AML-193 (cell line): Measurements from ENCODE around the gene BHLHE23.
A peak's percentile ranks its signal among the peaks of the same experiment; 100 is the strongest.

Experiments
- DNase-seq, 2 experiments: peaks; one replicate each; lab custom pipeline; 2025; lab: John Stamatoyannopoulos, UW

Gene BHLHE23

GRCh38 chr20:62991196-62991807, 15.5 kb downstream of the BHLHE23 start:
- no peak for DNase-seq

GRCh38 chr20:62990306-62990825, 16.4 kb downstream of the BHLHE23 start:
- DNase-seq = no peak

- no peak for DNase-seq
Measured at GRCh38 chr20:62989201-62989601, 17.6 kb downstream of the BHLHE23 start.

GRCh38 chr20:62987114-62987513, 19.6 kb downstream of the BHLHE23 start:
- DNase-seq = no peak

DNA sequence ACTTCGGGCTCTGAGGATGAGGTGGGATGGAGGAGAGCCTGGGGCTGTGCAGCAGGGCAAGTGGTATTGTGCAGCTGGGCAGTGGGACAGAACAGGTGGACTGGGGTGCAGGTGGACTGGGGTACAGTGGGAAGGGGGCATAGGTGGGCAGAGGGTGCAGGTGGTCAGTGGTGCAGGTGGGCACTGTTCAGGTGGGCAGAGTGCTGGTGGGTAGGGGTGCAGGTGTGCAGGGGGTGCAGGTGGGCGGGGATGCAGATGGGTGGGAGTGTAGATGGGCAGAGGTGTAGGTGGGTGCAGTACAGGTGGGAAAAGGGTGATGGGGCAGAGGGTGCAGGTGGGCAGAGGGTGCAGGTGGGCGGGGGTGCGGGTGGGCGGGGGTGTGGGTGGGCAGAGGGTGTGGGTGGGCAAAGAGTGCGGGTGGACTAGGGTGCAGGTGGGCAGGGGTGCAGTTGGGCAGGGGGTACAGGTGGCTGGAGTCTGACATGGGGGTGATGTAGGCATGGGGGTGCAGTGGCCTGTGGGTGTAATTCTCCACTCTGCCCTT, 20.4 kb downstream of the BHLHE23 start:
- no peak for DNase-seq

- DNase-seq = no peak
Measured at GRCh38 chr20:62985444-62985778, 21.4 kb downstream of the BHLHE23 start.

GRCh38 chr20:62984666-62985443, 21.9 kb downstream of the BHLHE23 start:
- no peak for DNase-seq

GRCh38 chr20:62983210-62983609, 23.6 kb downstream of the BHLHE23 start:
- DNase-seq = no peak

DNA sequence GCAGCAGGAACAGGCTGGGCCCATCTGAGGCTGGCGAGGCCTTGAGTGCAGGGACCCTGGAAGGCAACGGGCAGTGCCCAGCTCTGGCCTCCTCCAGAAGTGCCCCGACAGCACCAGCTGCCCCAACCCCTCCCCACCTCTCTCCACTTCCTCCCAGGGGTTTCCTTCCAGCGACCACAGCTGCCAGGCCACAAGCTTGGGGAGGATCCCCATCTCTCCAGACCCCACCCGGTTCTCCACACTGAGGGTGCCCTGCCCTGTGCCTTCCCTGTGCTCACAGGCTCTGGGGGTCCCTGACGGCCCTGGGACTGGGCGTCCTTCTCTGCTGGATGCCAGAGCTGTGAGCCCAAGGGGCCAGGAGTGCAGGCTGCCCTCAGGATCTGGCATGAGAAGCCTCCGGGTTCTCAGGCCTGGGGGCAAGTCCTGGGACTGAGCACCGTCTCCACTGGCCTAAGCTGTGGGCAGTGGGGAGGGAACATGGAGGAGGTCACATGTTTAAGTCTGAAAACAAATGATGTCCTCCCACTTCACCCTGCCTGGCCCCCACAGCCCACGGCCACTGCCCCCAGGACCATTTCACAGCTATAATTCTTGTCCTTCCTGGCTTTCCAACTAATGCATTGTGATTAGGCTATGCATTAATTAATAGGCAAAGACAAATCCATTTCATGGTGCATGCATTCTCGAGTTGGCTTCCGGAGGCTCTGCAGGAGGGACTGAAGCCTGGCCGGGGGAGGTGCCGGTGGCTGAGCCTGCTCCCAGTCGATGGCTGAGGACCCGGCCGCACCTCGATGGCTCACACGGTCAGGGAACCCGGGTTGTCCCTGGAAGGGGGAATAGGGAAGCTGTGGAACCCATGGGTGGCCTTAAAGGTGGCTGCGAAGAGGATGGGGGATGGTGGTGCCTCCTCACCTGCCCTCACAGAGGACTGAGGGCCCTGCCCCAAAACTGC, 24.4 kb downstream of the BHLHE23 start:
- peak; percentile 22 to 36 for DNase-seq

DNA sequence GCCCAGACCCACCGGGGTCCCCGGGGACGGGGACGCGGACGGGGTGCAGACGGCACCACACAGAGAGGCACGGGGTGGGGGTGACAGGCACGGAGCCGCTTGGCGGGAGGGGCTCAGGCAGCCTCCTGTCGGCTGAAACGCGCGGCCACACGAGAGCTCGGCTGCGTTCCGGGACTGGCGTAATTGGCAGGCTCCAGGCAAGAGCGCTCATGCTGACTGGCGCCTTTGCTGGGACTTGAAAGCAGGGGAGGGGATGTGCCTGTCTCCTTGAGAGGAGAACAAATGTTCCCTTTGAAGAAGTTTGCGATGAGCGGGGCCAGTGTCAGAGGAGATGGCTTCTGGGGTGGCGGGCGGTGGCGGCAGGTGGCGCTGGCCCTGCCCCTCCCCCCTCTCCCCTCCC, 25.8 kb downstream of the BHLHE23 start:
- DNase-seq = no peak

DNA sequence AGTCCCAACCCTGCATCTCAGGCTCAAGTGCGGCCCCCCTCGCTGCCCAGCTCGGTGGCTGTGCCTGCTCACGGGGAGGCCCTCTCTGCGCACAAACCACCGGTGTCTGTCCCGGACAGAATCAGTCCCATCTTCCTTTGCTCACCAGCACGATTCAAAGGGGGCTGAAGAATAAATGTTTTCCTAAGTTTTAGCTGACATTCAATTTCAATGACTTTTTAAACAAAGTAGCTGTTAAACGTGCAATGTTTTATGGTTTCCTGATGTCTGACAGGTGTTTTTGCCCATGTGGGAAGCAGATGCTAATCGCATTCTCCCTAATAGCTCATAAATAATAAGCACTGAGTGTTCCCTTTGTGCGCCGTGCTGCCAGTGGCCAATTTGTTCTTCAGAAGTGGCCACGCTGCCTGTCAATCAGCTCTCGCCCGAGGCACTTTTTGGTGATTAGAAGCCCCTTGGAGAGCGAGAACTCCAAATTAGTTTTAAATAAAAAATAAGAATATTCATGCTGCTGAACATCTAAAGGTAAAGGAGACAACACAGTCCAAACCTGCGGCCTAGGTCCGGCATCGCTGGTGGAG, 26.3 kb downstream of the BHLHE23 start:
- DNase-seq = no peak

DNA sequence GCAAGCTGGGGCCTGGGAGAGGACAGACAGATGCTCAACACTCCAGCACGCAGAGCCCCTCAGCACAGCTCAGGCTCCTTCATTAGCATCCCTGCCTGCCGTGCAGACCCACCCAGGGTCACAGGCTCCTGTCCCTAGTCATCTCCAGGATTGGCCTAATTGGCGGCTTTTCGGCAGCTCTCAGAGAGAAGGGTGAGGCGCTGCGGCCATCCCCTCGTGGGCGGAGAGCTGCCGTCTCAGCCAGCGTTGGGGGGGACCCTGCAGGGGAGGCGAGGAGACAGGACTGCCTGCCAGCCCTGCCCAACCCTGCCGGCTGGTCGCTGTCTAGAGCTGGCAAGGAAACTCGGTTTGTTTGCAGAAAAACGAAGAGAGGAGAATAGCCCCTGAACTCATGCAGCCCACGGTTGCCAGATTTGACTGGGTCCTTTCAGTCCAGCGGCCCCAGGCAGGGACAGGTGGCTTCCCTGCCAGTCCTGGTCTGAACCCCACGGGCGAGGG, 26.8 kb downstream of the BHLHE23 start:
- no peak for DNase-seq

DNA sequence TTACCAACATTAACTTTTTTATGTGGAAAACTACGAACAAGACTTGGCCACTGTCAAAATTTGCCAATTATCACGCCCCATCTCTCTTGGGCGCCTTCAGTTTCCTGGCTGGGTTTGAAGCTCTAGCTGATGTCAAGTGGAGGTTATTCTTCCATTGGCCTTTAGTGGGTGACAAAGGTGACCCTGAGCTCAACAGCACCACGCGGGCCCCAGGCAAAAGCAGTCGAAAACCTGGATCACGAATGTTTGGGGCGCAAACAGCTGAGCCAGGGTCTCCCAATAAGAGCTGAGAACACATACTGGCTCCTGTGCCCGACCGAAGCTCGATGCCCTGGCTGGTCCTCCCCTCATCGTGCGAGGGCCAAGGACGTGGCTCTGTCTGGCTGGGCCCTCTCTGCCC, 27.5 kb downstream of the BHLHE23 start:
- DNase-seq = no peak

GRCh38 chr20:62978561-62978943, 28.2 kb downstream of the BHLHE23 start:
- no peak for DNase-seq

DNA sequence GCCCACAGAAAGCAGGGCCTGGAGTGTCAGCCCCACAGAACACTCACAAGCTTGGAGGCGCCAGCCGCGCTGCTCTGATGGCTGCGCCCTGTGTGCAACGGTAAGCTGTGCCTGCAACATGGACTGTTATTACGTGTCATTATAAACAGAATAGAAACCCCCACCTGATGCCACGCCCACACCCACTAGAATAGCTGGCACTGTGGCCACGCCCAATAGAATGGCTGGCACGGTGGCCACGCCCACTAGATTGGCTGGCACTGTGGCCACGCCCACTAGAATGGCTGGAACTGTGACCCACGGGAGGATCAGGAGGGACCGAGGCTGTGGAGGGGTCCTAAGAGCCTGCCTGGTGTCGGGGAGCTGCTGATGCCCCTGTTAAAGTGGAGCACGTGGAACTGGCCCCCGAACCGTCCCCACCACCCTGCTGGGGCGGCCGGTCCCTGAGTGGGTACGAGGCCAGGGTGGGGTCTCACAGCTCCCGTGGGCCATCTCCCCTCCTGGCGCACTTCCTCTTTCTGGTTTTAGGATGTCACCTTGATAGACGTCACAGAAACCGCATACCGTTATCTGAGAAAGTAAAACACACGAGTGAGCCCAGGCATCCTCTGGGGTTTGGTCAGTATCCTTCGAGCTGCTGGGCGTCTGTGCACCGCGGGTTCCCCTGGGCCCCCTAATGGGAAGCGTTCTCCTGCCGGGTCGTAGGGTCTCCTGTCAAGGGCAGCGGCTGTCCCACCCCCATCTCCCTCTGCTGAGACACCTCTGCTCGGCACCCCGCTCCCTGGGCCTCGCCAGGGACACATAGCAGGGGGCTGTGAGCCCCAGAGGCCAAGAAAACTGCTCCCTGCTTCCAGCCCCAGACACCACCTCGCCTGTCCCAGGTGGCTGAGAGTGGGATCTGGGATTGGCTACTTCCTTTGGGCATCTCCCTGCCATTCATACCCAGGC, 28.9 kb downstream of the BHLHE23 start:
- DNase-seq = no peak

GRCh38 chr20:62976886-62977285, 29.9 kb downstream of the BHLHE23 start:
- no peak for DNase-seq

DNA sequence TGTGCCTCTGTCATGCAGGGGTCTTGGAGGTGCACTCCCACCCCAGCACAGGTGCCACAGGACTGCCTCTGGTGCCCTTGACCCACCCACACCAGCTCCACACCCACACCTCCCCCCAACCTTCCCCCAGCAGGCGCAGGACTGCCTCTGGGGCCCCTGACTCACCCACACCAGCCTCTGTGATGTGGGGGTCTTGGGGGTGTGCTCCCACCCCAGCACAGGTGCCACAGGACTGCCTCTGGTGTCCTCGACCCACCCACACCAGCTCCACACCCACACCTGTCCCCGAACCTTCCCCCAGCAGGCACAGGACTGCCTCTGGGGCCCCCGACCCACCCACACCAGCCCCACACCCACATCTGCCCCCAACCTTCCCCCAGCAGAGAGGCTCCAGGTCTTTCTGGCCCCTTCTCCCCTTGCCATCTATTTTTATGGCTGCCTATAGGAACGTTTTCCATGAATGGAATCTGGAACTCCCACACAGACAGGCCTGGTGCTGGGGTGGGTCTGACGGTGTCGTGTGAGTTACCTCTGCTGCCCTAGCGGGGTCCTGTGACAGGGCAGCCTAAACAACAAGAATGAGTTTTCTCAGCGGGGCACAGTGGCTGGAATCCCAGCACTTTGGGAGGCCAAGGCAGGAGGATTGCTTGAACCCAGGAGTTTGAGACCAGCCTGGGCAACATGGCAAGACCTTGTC, 30.8 kb downstream of the BHLHE23 start:
- no peak for DNase-seq

DNA sequence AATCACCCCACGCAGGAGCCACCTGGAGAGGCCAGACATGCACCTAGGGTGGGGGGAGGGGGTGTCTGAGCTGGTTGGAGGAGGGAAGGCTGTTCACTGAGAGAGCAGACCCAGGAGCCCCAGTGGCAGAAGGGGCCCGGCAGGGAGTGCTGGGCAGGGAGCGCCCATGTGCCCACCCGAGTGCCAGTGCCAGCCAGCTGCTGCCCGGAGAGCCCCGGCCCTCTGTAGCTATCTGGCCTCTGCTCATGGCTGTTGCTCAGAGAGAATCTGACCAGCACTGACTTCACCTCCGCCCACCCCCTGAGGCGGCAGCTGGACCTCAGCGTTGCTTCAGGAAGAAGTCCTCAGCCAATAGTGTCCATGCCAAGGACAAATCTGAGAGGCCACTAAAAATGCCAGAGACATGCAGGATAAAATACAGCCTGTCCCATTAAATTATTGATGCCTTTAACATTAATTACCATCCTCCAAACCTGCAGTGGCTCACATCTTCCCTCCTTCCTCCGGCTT, 31.5 kb downstream of the BHLHE23 start:
- DNase-seq = no peak

DNA sequence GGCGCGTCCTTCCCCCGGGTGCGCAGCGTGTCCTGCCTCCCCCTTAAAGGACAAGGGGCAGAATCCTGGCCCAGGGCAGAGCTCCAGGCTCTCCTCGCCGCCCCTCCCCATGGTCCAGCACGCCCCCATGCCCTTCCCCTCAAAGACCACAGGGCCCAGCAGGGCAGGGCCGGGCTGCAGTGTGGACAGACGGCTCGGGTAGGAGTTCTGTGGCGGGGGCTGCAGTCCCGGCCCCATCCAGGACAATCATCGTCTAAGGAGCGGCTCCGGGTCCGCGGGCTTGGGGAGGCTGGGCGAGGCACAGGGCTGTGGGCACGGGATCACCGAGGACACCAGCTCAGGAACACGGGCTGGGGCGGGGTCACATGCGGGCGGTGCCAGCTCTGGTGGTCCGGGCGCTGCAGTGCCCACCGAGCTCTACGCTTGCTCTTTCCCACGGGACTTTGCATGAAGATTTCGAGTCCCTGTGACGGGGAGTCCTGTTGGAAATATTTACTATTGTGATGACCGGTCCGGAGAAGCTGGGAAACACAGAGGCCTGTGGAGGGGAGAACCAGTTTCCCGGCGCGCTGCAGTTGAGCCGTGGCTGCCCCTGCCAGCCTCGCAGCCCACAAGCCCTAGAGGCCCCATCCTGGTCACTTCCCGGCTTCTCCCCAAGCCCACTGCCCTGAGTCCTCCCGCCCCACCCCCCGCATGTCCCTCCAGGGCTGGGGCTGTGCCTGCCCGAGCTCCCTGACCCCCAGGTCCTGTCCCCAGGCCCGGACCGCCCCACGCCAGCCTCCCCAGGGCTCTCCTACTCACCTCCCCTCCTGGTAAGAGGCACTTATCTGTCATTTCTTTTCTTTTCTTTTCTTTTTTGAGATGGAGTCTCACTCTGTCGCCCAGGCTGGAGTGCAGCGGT, 33.7 kb downstream of the BHLHE23 start:
- DNase-seq = no peak
